ENCODE measurements around the gene KCNIP4. TPM values are rescaled to one million over a fixed set of nuclear protein-coding genes. Genes with fewer than 3 reads are reported as not detected.
"Not testable (repeated sequence)": the region's sequence is repeated elsewhere in the genome, so short reads cannot be mapped to it uniquely, and the experiment has no call there.

The KCNIP4 gene
- total RNA-seq, 1 donor: 1.7 TPM

DNA sequence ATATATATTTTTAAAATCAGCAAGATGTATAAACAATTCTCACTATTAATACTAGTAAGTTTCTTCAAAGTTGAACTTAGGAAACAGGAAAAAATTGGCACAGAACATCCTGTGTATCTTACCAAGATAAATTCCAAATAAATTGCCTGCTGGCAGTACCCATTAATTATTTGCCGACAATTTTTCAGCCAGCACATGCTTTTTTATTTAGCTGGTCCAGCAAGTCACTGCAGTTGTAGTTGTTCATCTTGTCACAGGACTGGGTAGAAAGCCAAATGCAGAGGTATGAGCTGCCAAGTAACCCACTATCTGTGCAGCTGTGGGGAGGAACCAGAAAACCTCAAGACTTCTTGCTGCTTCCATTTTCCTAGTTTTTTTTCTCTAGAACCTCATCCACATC, 1134.9 kb downstream of the KCNIP4 start:
- no peak overlapping the region for H3K4me3 ChIP-seq (ENCODE audit: low read depth, low read length)
- peak; percentile 12 for DNase-seq (ENCODE audit: low read depth)
- TF ChIP-seq, protein P1, sequence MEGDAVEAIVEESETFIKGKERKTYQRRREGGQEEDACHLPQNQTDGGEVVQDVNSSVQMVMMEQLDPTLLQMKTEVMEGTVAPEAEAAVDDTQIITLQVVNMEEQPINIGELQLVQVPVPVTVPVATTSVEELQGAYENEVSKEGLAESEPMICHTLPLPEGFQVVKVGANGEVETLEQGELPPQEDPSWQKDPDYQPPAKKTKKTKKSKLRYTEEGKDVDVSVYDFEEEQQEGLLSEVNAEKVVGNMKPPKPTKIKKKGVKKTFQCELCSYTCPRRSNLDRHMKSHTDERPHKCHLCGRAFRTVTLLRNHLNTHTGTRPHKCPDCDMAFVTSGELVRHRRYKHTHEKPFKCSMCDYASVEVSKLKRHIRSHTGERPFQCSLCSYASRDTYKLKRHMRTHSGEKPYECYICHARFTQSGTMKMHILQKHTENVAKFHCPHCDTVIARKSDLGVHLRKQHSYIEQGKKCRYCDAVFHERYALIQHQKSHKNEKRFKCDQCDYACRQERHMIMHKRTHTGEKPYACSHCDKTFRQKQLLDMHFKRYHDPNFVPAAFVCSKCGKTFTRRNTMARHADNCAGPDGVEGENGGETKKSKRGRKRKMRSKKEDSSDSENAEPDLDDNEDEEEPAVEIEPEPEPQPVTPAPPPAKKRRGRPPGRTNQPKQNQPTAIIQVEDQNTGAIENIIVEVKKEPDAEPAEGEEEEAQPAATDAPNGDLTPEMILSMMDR (IDR thresholded peaks at IDR 0.05; ENCODE audit: insufficient read depth, low read length): no peak

DNA sequence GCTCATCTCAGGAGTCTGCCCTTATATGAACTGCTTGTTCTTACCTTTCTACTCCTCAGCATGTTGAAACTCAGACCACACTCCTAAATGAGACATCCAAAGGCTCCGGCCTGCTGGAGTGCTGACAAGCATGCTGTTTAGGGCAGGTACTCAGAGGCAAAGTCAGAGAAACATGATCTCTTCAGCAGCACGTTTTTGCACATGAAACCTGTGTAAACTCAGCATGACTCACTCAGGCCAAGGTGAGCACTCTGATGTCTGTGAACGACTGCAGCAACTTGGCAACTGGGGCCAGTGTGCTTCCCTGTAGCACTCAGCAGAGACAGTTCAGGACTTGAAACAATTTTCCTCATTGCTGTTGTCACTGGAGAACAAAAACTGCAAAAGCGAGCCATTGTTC, 1138.8 kb downstream of the KCNIP4 start:
- TF ChIP-seq, protein P1 (IDR thresholded peaks at IDR 0.05; ENCODE audit: insufficient read depth, low read length): no peak
- no peak overlapping the region for H3K4me3 ChIP-seq (ENCODE audit: low read depth, low read length)
- no peak for DNase-seq (ENCODE audit: low read depth)

DNA sequence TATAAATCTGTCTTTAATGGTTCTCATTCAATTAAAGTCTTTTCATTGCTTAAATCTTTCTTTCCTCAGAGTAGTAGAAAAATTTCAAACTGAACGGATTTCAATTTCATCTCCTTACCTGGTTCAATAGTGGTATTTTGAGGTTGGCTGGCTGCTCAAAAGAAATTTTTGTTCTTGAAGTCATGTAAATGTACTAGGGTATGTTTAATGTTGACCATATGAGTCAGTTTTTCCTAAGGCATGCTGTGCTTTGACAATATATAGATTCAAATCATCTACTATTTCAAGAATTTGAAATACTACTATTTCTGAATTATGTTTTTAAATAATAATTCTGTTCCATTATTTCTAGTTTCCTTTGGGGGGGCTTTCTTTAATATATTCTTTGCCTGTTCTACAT, 1142.9 kb downstream of the KCNIP4 start:
- TF ChIP-seq, protein P1 (IDR thresholded peaks at IDR 0.05; ENCODE audit: insufficient read depth, low read length): no peak
- DNase-seq (ENCODE audit: low read depth): no peak

GRCh38 chr4:20787940-20788665, 1160.5 kb downstream of the KCNIP4 start:
- no peak for DNase-seq (ENCODE audit: low read depth)
- no peak overlapping the region for H3K4me3 ChIP-seq (ENCODE audit: low read depth, low read length)
- TF ChIP-seq, protein P1 (IDR thresholded peaks at IDR 0.05; ENCODE audit: insufficient read depth, low read length): no peak

More for the DNA sequence above, 1142.9 kb downstream of the KCNIP4 start:
- H3K4me3 ChIP-seq (ENCODE audit: low read depth, low read length): no peak overlapping the region

GRCh38 chr4:20783134-20783533, 1165.4 kb downstream of the KCNIP4 start:
- DNase-seq (ENCODE audit: low read depth); H3K4me3 ChIP-seq (ENCODE audit: low read depth, low read length): not testable (repeated sequence)

DNA sequence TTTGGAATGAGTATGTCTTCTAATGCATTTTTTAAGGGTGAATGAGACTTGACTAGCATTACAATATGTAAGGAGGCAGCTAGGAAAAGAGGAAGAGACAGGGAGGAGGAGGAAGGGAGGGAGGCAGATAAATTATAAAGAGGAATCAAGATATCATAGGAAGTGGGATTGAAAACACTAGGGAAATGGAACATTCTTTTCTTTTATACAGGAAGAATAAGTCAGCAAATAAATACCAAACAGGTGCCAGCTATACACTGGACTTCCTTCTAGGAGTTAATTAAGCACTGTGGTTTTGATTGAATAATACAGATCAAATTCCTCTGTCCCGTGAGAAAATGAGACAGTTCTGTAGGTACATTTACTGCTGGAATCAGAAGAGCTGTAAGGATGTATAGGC, 1169.7 kb downstream of the KCNIP4 start:
- no peak overlapping the region for H3K4me3 ChIP-seq (ENCODE audit: low read depth, low read length)
- DNase-seq (ENCODE audit: low read depth): no peak
- TF ChIP-seq, protein P1 (IDR thresholded peaks at IDR 0.05; ENCODE audit: insufficient read depth, low read length): no peak

GRCh38 chr4:20773144-20773997, 1175.2 kb downstream of the KCNIP4 start:
- H3K4me3 ChIP-seq (ENCODE audit: low read depth, low read length): no peak overlapping the region
- peak; percentile 75 for DNase-seq (ENCODE audit: low read depth)
- TF ChIP-seq, protein P1 (IDR thresholded peaks at IDR 0.05; ENCODE audit: insufficient read depth, low read length): peak; percentile 82
